Calu3 (cell line): ENCODE results near the gene SLC37A3. TPM values are rescaled to one million over a fixed set of nuclear protein-coding genes. Genes with fewer than 3 reads are reported as not detected.

ENCODE experiments used
- BruUV-seq: library from RNA; stranded (reverse); fragments of 400-500 nt; replicated peaks from 2 replicates; lab custom pipeline; 2021; lab: Mats Ljungman, UMichigan
- CTCF ChIA-PET: fragments of 300-600 bp; sonication (Branson Sonifier 250); formaldehyde crosslinking; loops from one replicate; lab custom pipeline; 2022; ENCODE audit warnings: antibody characterized with exemption; lab: Charles Lee
- DNase-seq: peaks from one replicate; pipeline ENCODE4 v3.0.0; 2022
- H3K27ac Mint-ChIP-seq: one replicate; pipeline ENCODE4 v1.8.0; 2022; ENCODE audit warnings: mixed read lengths; ENCODE audit not compliant: unreplicated experiment
- H3K27me3 Mint-ChIP-seq: one replicate; pipeline ENCODE4 v1.8.0; 2022; ENCODE audit warnings: mixed read lengths; ENCODE audit not compliant: unreplicated experiment
- H3K36me3 Mint-ChIP-seq: one replicate; pipeline ENCODE4 v1.8.0; 2022; ENCODE audit warnings: mild to moderate bottlenecking, moderate library complexity, mixed read lengths; ENCODE audit not compliant: insufficient read depth, unreplicated experiment
- H3K4me1 Mint-ChIP-seq: one replicate; pipeline ENCODE4 v1.8.0; 2022; ENCODE audit warnings: mild to moderate bottlenecking, low read depth, mixed read lengths; ENCODE audit not compliant: unreplicated experiment
- H3K4me3 Mint-ChIP-seq: one replicate; pipeline ENCODE4 v1.8.0; 2022; ENCODE audit warnings: mild to moderate bottlenecking, low read depth, moderate library complexity, mixed read lengths; ENCODE audit not compliant: unreplicated experiment
- H3K9me3 Mint-ChIP-seq: one replicate; pipeline ENCODE4 v1.8.0; 2022; ENCODE audit warnings: low read depth, mixed read lengths; ENCODE audit not compliant: unreplicated experiment
- CTCF ChIP-seq: fragments of 200-600 bp; IDR thresholded peaks from one replicate; pipeline ENCODE4 v1.8.0; 2022; ENCODE audit warnings: antibody characterized with exemption; ENCODE audit not compliant: unreplicated experiment
- intact Hi-C: fragments of 100-400 bp; cut with micrococcal nuclease; formaldehyde crosslinking; loops from one replicate; pipeline ENCODE4 v1.10.0; 2022; ENCODE audit not compliant: unreplicated experiment
- total RNA-seq: library from RNA; stranded (reverse); gene quantifications from 2 replicates; pipeline ENCODE4 v1.2.3, GENCODE V29; 2022

The SLC37A3 gene
- total RNA-seq, 1 experiment from 2014 or later = 65.2 TPM

GRCh38 chr7:140358024-140358411 is 40.3 kb downstream of the SLC37A3 start:
- no peak for DNase-seq
- Mint-ChIP-seq H3K27me3 (no peaks in the 10 kb centered on the region), H3K27ac (no peak overlapping the region), H3K9me3 (no peaks in the 10 kb centered on the region), H3K4me1 (no peaks in the 10 kb centered on the region), H3K36me3 (peaks cover 30% of the 10 kb centered on the region), H3K4me3 (no peak overlapping the region)
- intact Hi-C loops = no loop called here
- CTCF ChIA-PET = no interaction called here
- no TSS peak for BruUV-seq
- no peak for TF ChIP-seq CTCF

GRCh38 chr7:140350056-140350455 is 48.3 kb downstream of the SLC37A3 start:
- peaks cover 20% of the 10 kb centered on the region for H3K36me3 Mint-ChIP-seq
- CTCF ChIA-PET = no interaction called here
- intact Hi-C loops = no loop called here
- no peak for TF ChIP-seq CTCF
- no peaks in the 10 kb centered on the region for H3K27me3 Mint-ChIP-seq
- H3K4me1 Mint-ChIP-seq = no peaks in the 10 kb centered on the region
- no TSS peak for BruUV-seq
- no peak overlapping the region for H3K27ac Mint-ChIP-seq
- no peak for DNase-seq
- no peak overlapping the region for H3K4me3 Mint-ChIP-seq
- no peaks in the 10 kb centered on the region for H3K9me3 Mint-ChIP-seq

- Mint-ChIP-seq H3K27me3 (no peaks in the 10 kb centered on the region), H3K4me3 (no peak overlapping the region), H3K9me3 (no peaks in the 10 kb centered on the region), H3K4me1 (no peaks in the 10 kb centered on the region), H3K27ac (no peak overlapping the region), H3K36me3 (peaks cover 20% of the 10 kb centered on the region)
- no peak for TF ChIP-seq CTCF
- intact Hi-C loops = no loop called here
- no TSS peak for BruUV-seq
- CTCF ChIA-PET = interaction anchor here (0.7 kb wide), 1 partner anchor 11 kb away, joined by 3 read pairs; no protein-coding TSS in a partner anchor
- no peak for DNase-seq
Measured at GRCh38 chr7:140349144-140349771, 49.1 kb downstream of the SLC37A3 start.

- no peak for DNase-seq
- H3K36me3 Mint-ChIP-seq = peaks cover 16% of the 10 kb centered on the region
- H3K27ac Mint-ChIP-seq = no peak overlapping the region
- BruUV-seq = no TSS peak
- no peak for TF ChIP-seq CTCF
- intact Hi-C loops = no loop called here
- H3K9me3 Mint-ChIP-seq = no peaks in the 10 kb centered on the region
- CTCF ChIA-PET = no interaction called here
- H3K4me3 Mint-ChIP-seq = no peak overlapping the region
- no peaks in the 10 kb centered on the region for H3K4me1 Mint-ChIP-seq
- no peaks in the 10 kb centered on the region for H3K27me3 Mint-ChIP-seq
Measured at GRCh38 chr7:140348161-140348849, 50.0 kb downstream of the SLC37A3 start.
